22Rv1 (cell line): Measurements from ENCODE around the gene WDR90.

Experiments
- CTCF ChIP-seq: fragments of 450-650 bp; IDR thresholded peaks from 2 replicates; pipeline ENCODE4 v1.5.1; 2017; ENCODE audit warnings: mild to moderate bottlenecking
- ZFX ChIP-seq: fragments of 450-650 bp; IDR thresholded peaks from 2 replicates; pipeline ENCODE4 v1.6.1; 2017; ENCODE audit warnings: antibody characterized with exemption, borderline replicate concordance

DNA sequence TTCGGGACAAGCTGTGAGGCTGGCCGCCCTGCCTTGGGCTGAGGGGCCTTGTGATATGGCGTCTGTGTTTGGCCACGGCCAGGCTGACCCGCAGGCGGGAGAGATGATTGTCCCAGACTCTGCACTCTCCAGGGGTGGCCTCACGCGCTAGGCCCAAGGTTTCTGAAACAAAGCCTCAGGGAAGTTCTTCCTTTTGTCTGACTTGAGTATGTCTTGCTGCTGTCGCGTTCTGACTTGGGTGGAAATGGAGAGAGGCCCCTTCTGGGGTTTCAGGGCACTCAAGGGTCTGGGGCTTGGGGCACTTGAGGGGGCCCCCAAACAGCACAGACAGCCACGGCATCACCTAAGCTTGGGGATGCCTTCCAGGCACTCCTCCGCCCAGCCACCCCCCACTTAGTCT is 61.9 kb downstream of the WDR90 start:
- TF ChIP-seq CTCF (no peak), ZFX (no peak)
